Endothelial cell of umbilical vein (primary cell): ENCODE measurements around the gene MRPS34. TPM values are rescaled to one million over a fixed set of nuclear protein-coding genes. Genes with fewer than 3 reads are reported as not detected.

ENCODE experiments used
- BruUV-seq: library from RNA; stranded (reverse); fragments of 400-500 nt; replicated peaks from 2 replicates; lab custom pipeline; 2021; lab: Mats Ljungman, UMichigan
- CTCF ChIA-PET: fragments of 300-600, 350-600 bp; sonication (Branson Sonifier 250); formaldehyde crosslinking; loops from one replicate; lab custom pipeline; 2021; ENCODE audit warnings: antibody characterized with exemption, inconsistent platforms; lab: Charles Lee
- POLR2A ChIA-PET: fragments of 300-600, 350-600 bp; sonication (Branson Sonifier 250); formaldehyde crosslinking; loops from one replicate; lab custom pipeline; 2021; ENCODE audit warnings: antibody characterized with exemption, inconsistent platforms; lab: Charles Lee
- DNase-seq: peaks from one replicate; pipeline ENCODE4 v3.0.0-alpha.2; 2011; ENCODE audit warnings: low read depth, low spot score
- FAIRE-seq: peaks from 2 replicates; lab custom pipeline; 2011; peaks lifted over from hg19 to GRCh38; lab: Jason Lieb, UNC
- H2AFZ ChIP-seq: 2 replicates; pipeline ENCODE4 v1.6.0; 2012; ENCODE audit warnings: low read depth, low read length, control low read depth, inconsistent platforms
- H3K27ac ChIP-seq: 2 replicates; pipeline ENCODE4 v1.5.1; 2011; ENCODE audit warnings: low read depth, mild to moderate bottlenecking, control low read depth, low read length, moderate library complexity; ENCODE audit not compliant: insufficient read depth
- H3K27me3 ChIP-seq, 2 experiments: 2 replicates each; pipeline versions ENCODE4 v1.6.0 to v1.6.1; 2011; ENCODE audit warnings: low read length in 2 of 2, mixed read lengths in 1 of 2; ENCODE audit not compliant: control insufficient read depth in 2 of 2, insufficient read depth in 2 of 2
- H3K36me3 ChIP-seq, 2 experiments: 2 replicates in 1 of 2; 3 replicates in 1 of 2; pipeline ENCODE4 v1.5.1; 2011; ENCODE audit warnings: low read length in 2 of 2, mild to moderate bottlenecking in 1 of 2, moderate library complexity in 1 of 2; ENCODE audit not compliant: control insufficient read depth in 2 of 2, insufficient read depth in 2 of 2; ENCODE audit errors: extremely low read depth in 1 of 2
- H3K4me1 ChIP-seq: 3 replicates; pipeline ENCODE4 v1.5.1; 2011; ENCODE audit warnings: mild to moderate bottlenecking, low read length; ENCODE audit not compliant: control insufficient read depth, insufficient read depth; ENCODE audit errors: extremely low read depth
- H3K4me2 ChIP-seq: 2 replicates; pipeline ENCODE4 v1.6.1; 2011; ENCODE audit warnings: low read length, control low read depth, mixed read lengths; ENCODE audit not compliant: insufficient read depth
- H3K4me3 ChIP-seq, 3 experiments: fragments of 200-600 bp in 1 of 3; sonication (generic), shearing (Covaris generic) in 1 of 3; replicated peaks in 1 of 3; 2 replicates each; pipeline ENCODE4 v1.5.1; 2011 to 2016; ENCODE audit warnings: control low read depth in 3 of 3, low read length in 3 of 3, mild to moderate bottlenecking in 2 of 3, inconsistent platforms in 1 of 3, low read depth in 1 of 3, moderate library complexity in 1 of 3; ENCODE audit not compliant: insufficient read depth in 1 of 3
- H3K79me2 ChIP-seq: 2 replicates; pipeline ENCODE4 v1.6.0; 2012; ENCODE audit warnings: low read length, inconsistent platforms; ENCODE audit not compliant: control insufficient read depth, insufficient read depth
- H3K9ac ChIP-seq: replicated peaks from 2 replicates; pipeline ENCODE3; 2011; ENCODE audit warnings: low read length, control low read depth; ENCODE audit not compliant: insufficient read depth; ENCODE audit errors: extremely low read depth
- H3K9me1 ChIP-seq: replicated peaks from 3 replicates; pipeline ENCODE4 v1.6.0; 2011; ENCODE audit warnings: mild to moderate bottlenecking, low read length; ENCODE audit not compliant: control insufficient read depth, insufficient read depth; ENCODE audit errors: extremely low read depth
- H3K9me3 ChIP-seq: replicated peaks from 2 replicates; pipeline ENCODE4 v1.5.1; 2012; ENCODE audit warnings: low read length, inconsistent platforms; ENCODE audit not compliant: control insufficient read depth, insufficient read depth
- H4K20me1 ChIP-seq: replicated peaks from 2 replicates; pipeline ENCODE3; 2011; ENCODE audit warnings: mild to moderate bottlenecking, low read length; ENCODE audit not compliant: control insufficient read depth, insufficient read depth; ENCODE audit errors: extremely low read depth
- CTCF ChIP-seq, 2 donors: IDR thresholded peaks; 1 replicate in 1 of 2; 2 replicates in 1 of 2; pipeline ENCODE4 v1.5.1; 2011; ENCODE audit warnings: low read length in 2 of 2, mild to moderate bottlenecking in 2 of 2, moderate library complexity in 2 of 2, control low read depth in 1 of 2, inconsistent platforms in 1 of 2, low read depth in 1 of 2; ENCODE audit not compliant: insufficient read depth in 1 of 2; ENCODE audit errors: extremely low read depth in 1 of 2
- EZH2 ChIP-seq: IDR thresholded peaks from 2 replicates; pipeline ENCODE4 v1.6.1; 2012; ENCODE audit warnings: borderline replicate concordance, low read depth, mild to moderate bottlenecking, moderate library complexity, low read length, inconsistent platforms; ENCODE audit not compliant: severe bottlenecking
- FOS ChIP-seq: IDR thresholded peaks from 2 replicates; pipeline ENCODE4 v1.6.1; 2011; ENCODE audit warnings: mild to moderate bottlenecking, low read length, moderate library complexity, borderline replicate concordance; ENCODE audit not compliant: insufficient read depth
- GATA2 ChIP-seq: IDR thresholded peaks from 2 replicates; pipeline ENCODE4 v1.7.0; 2011; ENCODE audit warnings: low read depth, mild to moderate bottlenecking, moderate library complexity, mixed read lengths, low read length; ENCODE audit not compliant: insufficient read length, insufficient read depth
- JUN ChIP-seq: IDR thresholded peaks from 2 replicates; pipeline ENCODE4 v1.6.1; 2011; ENCODE audit warnings: borderline replicate concordance, low read depth; ENCODE audit not compliant: insufficient read length, insufficient read depth
- MAX ChIP-seq: IDR thresholded peaks from 2 replicates; pipeline ENCODE4 v1.6.1; 2011; ENCODE audit not compliant: insufficient read depth, insufficient read length
- MYC ChIP-seq: IDR thresholded peaks from one replicate; pipeline ENCODE4 v1.6.1; 2011; ENCODE audit warnings: mild to moderate bottlenecking, low read depth, low read length
- POLR2A ChIP-seq: IDR thresholded peaks from 2 replicates; pipeline ENCODE4 v1.6.1; 2012; ENCODE audit warnings: low read depth, mild to moderate bottlenecking, control low read depth, low read length
- POLR2AphosphoS5 ChIP-seq: IDR thresholded peaks from 2 replicates; pipeline ENCODE4 v1.6.1; 2012; ENCODE audit warnings: low read depth, mild to moderate bottlenecking, control low read depth, low read length, moderate library complexity; ENCODE audit not compliant: insufficient read depth
- dilution Hi-C: fragments of 300-500 bp; cut with MboI; formaldehyde crosslinking; loops from one replicate; pipeline ENCODE4 v1.15.0; 2019; ENCODE audit warnings: low sequenced_read_pairs; ENCODE audit not compliant: extremely low pct_ligation_motif_present
- intact Hi-C: fragments of 100-400 bp; cut with micrococcal nuclease; formaldehyde crosslinking; loops from one replicate; pipeline ENCODE4 v1.10.0; 2022
- polyA plus RNA-seq, 4 experiments: library from polyadenylated mRNA; depleted of rRNA in 3 of 4; stranded (reverse) in 3 of 4; unstranded in 1 of 4; fragments of >200 nt; gene quantifications; 2 replicates each; pipeline versions ENCODE4 v1.2.1 to v1.2.3, GENCODE V29; 2011 to 2012; ENCODE audit warnings: missing spikeins in 1 of 4
- total RNA-seq: library from RNA; stranded (reverse); gene quantifications from 2 replicates; pipeline ENCODE4 v1.2.3, GENCODE V29; 2021

Gene MRPS34
- total and polyA plus RNA-seq, 2 donors (not counting 3 experiments of a cell fraction or from before 2014, with no cell fraction given) = 82.1 to 102 TPM

- TF ChIP-seq POLR2AphosphoS5 = no peak
- TF ChIP-seq MYC = no peak
- TF ChIP-seq GATA2 = no peak
- no peak for TF ChIP-seq MAX
- no peak for TF ChIP-seq FOS
- no peak for TF ChIP-seq CTCF (IDR thresholded peaks at IDR 0.05; ENCODE audit: extremely low read depth in 1 of 2, insufficient read depth in 1 of 2, low read depth in 1 of 2, low read length in 2 of 2)
- TF ChIP-seq POLR2A = no peak
- no peak for TF ChIP-seq EZH2
- TF ChIP-seq JUN = no peak
- no peaks in the 10 kb centered on the region for H3K79me2 ChIP-seq
- CTCF ChIA-PET = no interaction called here
- no peaks in the 10 kb centered on the region for H3K9me3 ChIP-seq
- no peaks in the 10 kb centered on the region for H4K20me1 ChIP-seq
- H3K4me1 ChIP-seq = no peaks in the 10 kb centered on the region
- peaks cover 0 to 39% of the 10 kb centered on the region in 2 experiments for H3K36me3 ChIP-seq
- H3K4me3 ChIP-seq = no peak overlapping the region
- DNase-seq (no peak), FAIRE-seq (no peak)
- no peak overlapping the region for H2AFZ ChIP-seq
- dilution Hi-C loops (no loop called here), intact Hi-C loops (no loop called here)
- H3K9ac ChIP-seq = no peak overlapping the region
- H3K27me3 ChIP-seq = no peaks in the 10 kb centered on the region
- BruUV-seq = no TSS peak
- H3K4me2 ChIP-seq = no peak overlapping the region
- H3K27ac ChIP-seq = no peak overlapping the region
- POLR2A ChIA-PET = no interaction called here
- H3K9me1 ChIP-seq = no peaks in the 10 kb centered on the region
Observed at GRCh38 chr16:1817716-1818115, 44.8 kb upstream of the MRPS34 start.
